ENCODE data around the gene ACTR10.
A peak's percentile ranks its signal among the peaks of the same experiment; 100 is the strongest.
"Not testable (repeated sequence)": the region's sequence is repeated elsewhere in the genome, so short reads cannot be mapped to it uniquely, and the experiment has no call there.

ACTR10 gene

DNA sequence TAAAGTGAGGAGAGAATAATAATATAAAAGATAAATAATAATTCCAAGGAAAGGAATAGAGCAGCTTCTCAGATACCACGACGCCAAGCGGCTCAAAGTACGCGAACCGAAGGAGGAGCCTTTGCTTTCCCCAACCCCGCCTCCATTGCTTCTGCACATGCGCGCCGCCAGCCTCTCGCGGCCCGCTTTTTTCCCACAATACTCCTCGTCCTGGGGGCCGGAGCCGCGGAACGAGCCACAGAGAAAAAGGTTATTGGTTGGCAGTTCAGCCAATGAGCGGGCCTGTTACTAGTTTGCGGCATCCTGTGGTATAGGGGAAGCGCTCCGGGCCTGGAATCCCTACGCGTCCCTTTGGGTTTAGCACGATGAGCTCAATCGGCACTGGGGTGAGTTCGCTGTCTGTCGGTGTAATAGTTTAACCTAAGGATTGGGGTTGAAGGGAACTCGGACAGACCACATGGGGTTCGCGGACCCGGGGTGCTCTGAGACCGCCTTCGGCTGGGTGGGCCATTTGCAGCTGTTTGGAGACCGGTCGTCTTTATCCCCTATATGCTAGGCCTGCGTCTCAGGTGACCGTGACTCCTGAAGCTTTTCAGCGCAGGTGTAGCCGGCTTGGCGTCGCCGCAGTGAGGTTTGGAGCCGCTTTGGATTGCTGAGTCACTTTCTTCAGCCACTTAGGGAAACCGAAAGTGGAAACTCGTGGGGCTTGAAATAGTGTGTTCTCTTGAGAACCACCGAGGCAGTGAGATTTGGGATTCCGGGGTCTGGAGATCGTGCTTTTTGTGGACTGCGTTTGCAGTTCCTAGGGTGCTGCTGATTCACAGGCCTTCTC, 44.8 kb downstream of the ACTR10 start, which contains the start of gene PSMA3:
Gene PSMA3 (plus strand): TSS at position 288 of the 832 bp plus-strand sequence. CDS start 78 bp downstream, at position 366.
- no peaks in the 10 kb centered on the region for H3K9me3 Mint-ChIP-seq
- H3K4me1 Mint-ChIP-seq, result peaks cover 51% of the 10 kb centered on the region
- H3K27me3 Mint-ChIP-seq, result peaks cover 3% of the 10 kb centered on the region
- peaks cover 20% of the 10 kb centered on the region for H3K36me3 Mint-ChIP-seq (ENCODE audit: low read depth)
- peak within 1 kb of the TSS; percentile 91 for H3K27ac Mint-ChIP-seq
- H3K4me3 Mint-ChIP-seq, result peak within 1 kb of the TSS; percentile 87
- ATAC-seq (peak; percentile 92), DNase-seq (peak; percentile 97)

GRCh38 chr14:58245562-58245961, 45.6 kb downstream of the ACTR10 start:
- Mint-ChIP-seq H3K4me3 (peak overlapping the region; percentile 87), H3K27me3 (peaks cover 2% of the 10 kb centered on the region), H3K4me1 (peaks cover 49% of the 10 kb centered on the region), H3K27ac (peak overlapping the region; percentile 91), H3K9me3 (no peaks in the 10 kb centered on the region), H3K36me3 (ENCODE audit: low read depth) (peaks cover 24% of the 10 kb centered on the region)
- DNase-seq, result no peak
- ATAC-seq, result no peak

GRCh38 chr14:58249611-58250010, 49.7 kb downstream of the ACTR10 start:
- no peaks in the 10 kb centered on the region for H3K9me3 Mint-ChIP-seq
- no peak for DNase-seq
- no peak for ATAC-seq
- peaks cover 49% of the 10 kb centered on the region for H3K36me3 Mint-ChIP-seq (ENCODE audit: low read depth)
- H3K27ac Mint-ChIP-seq, result no peak overlapping the region
- peaks cover under 1% of the 10 kb centered on the region for H3K27me3 Mint-ChIP-seq
- H3K4me1 Mint-ChIP-seq, result peaks cover 39% of the 10 kb centered on the region
- no peak overlapping the region for H3K4me3 Mint-ChIP-seq

DNA sequence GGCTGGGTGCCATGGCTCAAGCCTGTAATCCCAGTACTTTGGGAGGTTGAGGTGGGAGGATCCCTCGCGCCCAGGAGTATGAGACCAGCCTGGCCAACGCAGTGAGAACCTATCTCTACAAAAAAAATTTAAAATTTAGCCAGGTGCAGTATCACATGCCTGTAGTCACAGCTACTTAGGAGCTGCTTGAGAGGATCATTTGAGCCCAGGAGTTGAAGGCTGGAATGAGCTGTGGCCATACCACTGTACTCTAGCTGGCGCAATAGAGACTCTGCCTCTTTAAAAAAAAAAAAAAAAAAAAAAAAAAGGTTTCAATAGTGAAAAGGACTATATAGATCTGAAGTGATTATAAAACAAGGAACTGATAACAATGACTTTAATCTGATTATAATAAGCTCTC, 58.2 kb downstream of the ACTR10 start:
- ATAC-seq (no peak), DNase-seq (no peak)
- H3K27ac Mint-ChIP-seq, result peak overlapping the region; percentile 49
- peaks cover 44% of the 10 kb centered on the region for H3K36me3 Mint-ChIP-seq (ENCODE audit: low read depth)
- no peaks in the 10 kb centered on the region for H3K9me3 Mint-ChIP-seq
- no peaks in the 10 kb centered on the region for H3K27me3 Mint-ChIP-seq
- no peak overlapping the region for H3K4me3 Mint-ChIP-seq
- no peaks in the 10 kb centered on the region for H3K4me1 Mint-ChIP-seq

GRCh38 chr14:58262005-58262404, 62.1 kb downstream of the ACTR10 start:
- H3K27me3 Mint-ChIP-seq, DNase-seq, H3K9me3 Mint-ChIP-seq, ATAC-seq, H3K4me1 Mint-ChIP-seq, H3K27ac Mint-ChIP-seq, H3K4me3 Mint-ChIP-seq: not testable (repeated sequence)
- H3K36me3 Mint-ChIP-seq (ENCODE audit: low read depth), result peaks cover 59% of the 10 kb centered on the region

- DNase-seq (no peak), ATAC-seq (no peak)
- H3K27ac Mint-ChIP-seq, result no peak overlapping the region
- H3K4me1 Mint-ChIP-seq, result peaks cover 7% of the 10 kb centered on the region
- no peaks in the 10 kb centered on the region for H3K27me3 Mint-ChIP-seq
- no peak overlapping the region for H3K4me3 Mint-ChIP-seq
- H3K9me3 Mint-ChIP-seq, result no peaks in the 10 kb centered on the region
- H3K36me3 Mint-ChIP-seq (ENCODE audit: low read depth), result peaks cover 66% of the 10 kb centered on the region
Observed at GRCh38 chr14:58265401-58265800, 65.5 kb downstream of the ACTR10 start.

- no peak overlapping the region for H3K4me3 Mint-ChIP-seq
- H3K27ac Mint-ChIP-seq, result peak overlapping the region; percentile 30
- ATAC-seq, result peak; percentile 51
- DNase-seq, result no peak
- H3K36me3 Mint-ChIP-seq (ENCODE audit: low read depth), result peaks cover 81% of the 10 kb centered on the region
- no peaks in the 10 kb centered on the region for H3K27me3 Mint-ChIP-seq
- H3K9me3 Mint-ChIP-seq, result no peaks in the 10 kb centered on the region
- peaks cover 32% of the 10 kb centered on the region for H3K4me1 Mint-ChIP-seq
Observed at GRCh38 chr14:58270628-58271027, 70.7 kb downstream of the ACTR10 start.

DNA sequence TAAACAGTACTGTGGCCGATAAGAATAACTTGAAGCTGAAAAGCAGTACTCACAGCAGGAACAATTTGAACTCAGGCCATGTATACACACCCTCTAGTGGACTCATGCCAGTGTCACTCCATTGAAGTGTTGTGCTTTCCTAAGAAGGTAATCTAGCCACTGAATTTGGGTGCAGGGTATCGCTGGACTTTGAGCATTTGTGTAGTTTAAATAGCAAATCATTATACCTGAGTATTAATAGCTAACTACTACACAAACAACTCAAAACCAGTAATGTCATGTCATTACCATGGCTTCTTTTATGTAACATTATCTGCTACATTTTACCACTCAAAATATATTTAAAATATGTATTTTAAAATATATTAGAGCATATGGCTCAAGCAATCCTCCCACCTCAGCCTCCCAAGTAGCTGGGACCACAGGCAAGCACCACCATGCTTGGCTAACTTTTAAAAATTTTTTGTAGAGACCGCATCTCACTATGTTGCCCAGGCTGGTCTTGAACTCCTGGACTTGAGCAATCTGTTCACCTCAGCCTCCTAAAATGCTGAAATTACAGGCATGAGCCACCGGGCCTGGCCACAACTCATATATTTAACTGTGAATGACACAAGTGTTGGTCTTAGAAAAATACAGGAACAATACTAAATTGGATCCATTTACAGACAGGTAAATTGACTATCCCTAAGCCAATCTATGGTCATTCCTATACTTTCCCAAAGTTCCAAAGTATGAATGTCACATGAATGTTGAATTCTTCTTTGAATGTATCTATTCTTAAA, 72.8 kb downstream of the ACTR10 start:
- Mint-ChIP-seq H3K9me3 (no peaks in the 10 kb centered on the region), H3K27ac (no peak overlapping the region), H3K36me3 (ENCODE audit: low read depth) (peaks cover 73% of the 10 kb centered on the region), H3K4me1 (peaks cover 49% of the 10 kb centered on the region), H3K4me3 (no peak overlapping the region), H3K27me3 (no peaks in the 10 kb centered on the region)
- no peak for ATAC-seq
- no peak for DNase-seq

DNA sequence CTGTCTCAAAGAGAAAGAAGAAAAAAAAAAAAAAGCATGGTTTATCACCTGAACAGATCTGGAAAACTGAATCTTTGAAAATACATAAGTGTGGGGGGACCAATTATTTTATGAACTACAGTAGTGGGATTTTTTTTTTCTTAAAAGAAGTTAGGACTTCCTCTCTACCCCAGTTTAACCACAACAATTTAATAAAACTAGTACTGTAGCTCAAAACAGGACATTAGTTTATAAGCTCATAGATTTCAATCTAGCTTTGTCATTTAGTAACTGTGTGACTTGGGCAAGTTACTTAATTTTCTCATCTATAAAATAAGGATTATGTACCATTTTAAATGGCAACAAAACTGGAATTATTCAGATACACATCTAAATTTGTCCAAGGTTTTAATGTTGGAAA, 74.9 kb downstream of the ACTR10 start:
- Mint-ChIP-seq H3K27ac (peak overlapping the region; percentile 79), H3K9me3 (no peaks in the 10 kb centered on the region), H3K36me3 (ENCODE audit: low read depth) (peaks cover 66% of the 10 kb centered on the region), H3K4me3 (peak overlapping the region; percentile 38), H3K27me3 (no peaks in the 10 kb centered on the region), H3K4me1 (peaks cover 57% of the 10 kb centered on the region)
- ATAC-seq, result no peak
- no peak for DNase-seq

- Mint-ChIP-seq H3K27me3 (no peaks in the 10 kb centered on the region), H3K27ac (peak overlapping the region; percentile 79), H3K4me3 (peak overlapping the region; percentile 27), H3K9me3 (no peaks in the 10 kb centered on the region), H3K36me3 (ENCODE audit: low read depth) (peaks cover 66% of the 10 kb centered on the region), H3K4me1 (peaks cover 53% of the 10 kb centered on the region)
- no peak for ATAC-seq
- DNase-seq, result no peak
Observed at GRCh38 chr14:58275527-58276190, 75.7 kb downstream of the ACTR10 start.

GRCh38 chr14:58276208-58276607, 76.3 kb downstream of the ACTR10 start:
- H3K4me1 Mint-ChIP-seq, result peaks cover 59% of the 10 kb centered on the region
- H3K36me3 Mint-ChIP-seq (ENCODE audit: low read depth), result peaks cover 67% of the 10 kb centered on the region
- H3K27ac Mint-ChIP-seq, result peak overlapping the region; percentile 79
- peak overlapping the region; percentile 27 for H3K4me3 Mint-ChIP-seq
- no peaks in the 10 kb centered on the region for H3K9me3 Mint-ChIP-seq
- ATAC-seq, result peak; percentile 86
- H3K27me3 Mint-ChIP-seq, result no peaks in the 10 kb centered on the region
- no peak for DNase-seq

DNA sequence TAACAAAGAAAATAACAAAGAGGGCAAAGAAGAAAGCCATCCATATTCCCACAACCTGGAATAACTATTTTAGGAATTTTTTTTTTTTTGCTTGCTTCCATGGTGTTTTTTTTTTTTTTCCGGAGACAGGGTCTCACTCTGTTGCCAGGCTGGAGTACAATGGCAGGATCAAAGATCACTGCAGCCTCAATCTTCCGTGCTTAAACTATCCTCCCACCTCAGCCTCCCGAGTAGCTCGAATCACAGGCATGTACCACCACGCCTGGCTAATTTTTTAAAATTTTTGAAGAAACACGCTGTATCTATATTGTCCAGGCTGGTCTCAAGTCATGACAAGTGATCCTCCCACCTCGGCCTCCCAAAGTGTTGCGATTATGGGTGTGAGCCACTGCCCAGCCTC, 78.2 kb downstream of the ACTR10 start:
- no peak for DNase-seq
- H3K27me3 Mint-ChIP-seq, result no peaks in the 10 kb centered on the region
- no peak overlapping the region for H3K27ac Mint-ChIP-seq
- H3K36me3 Mint-ChIP-seq (ENCODE audit: low read depth), result peaks cover 67% of the 10 kb centered on the region
- H3K4me3 Mint-ChIP-seq, result no peak overlapping the region
- peaks cover 71% of the 10 kb centered on the region for H3K4me1 Mint-ChIP-seq
- no peak for ATAC-seq
- no peaks in the 10 kb centered on the region for H3K9me3 Mint-ChIP-seq

GRCh38 chr14:58280954-58281787, 81.2 kb downstream of the ACTR10 start:
- no peaks in the 10 kb centered on the region for H3K27me3 Mint-ChIP-seq
- H3K27ac Mint-ChIP-seq, result peak overlapping the region; percentile 89
- H3K36me3 Mint-ChIP-seq (ENCODE audit: low read depth), result peaks cover 67% of the 10 kb centered on the region
- peak overlapping the region; percentile 63 for H3K4me3 Mint-ChIP-seq
- no peaks in the 10 kb centered on the region for H3K9me3 Mint-ChIP-seq
- ATAC-seq (peak; percentile 69), DNase-seq (no peak)
- peaks cover 69% of the 10 kb centered on the region for H3K4me1 Mint-ChIP-seq

DNA sequence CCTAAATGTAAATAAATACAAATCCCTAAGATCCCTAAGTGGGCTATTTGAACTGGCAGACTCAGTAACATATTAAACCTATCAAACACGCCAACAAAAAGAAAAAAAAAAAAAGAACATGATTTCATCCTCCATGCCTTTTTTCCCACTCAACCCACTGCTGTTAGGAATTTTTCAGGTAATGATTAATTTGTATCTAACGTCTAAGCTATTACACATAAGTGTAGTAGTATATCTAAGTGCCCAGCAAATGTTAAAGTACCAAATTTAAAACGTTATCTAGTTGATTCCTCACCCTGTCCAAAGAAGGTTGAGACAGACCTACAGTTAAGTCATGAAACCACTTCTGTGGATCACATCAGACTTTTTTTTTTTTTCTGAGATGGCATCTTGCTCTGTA, 82.0 kb downstream of the ACTR10 start:
- Mint-ChIP-seq H3K27ac (peak overlapping the region; percentile 89), H3K4me1 (peaks cover 61% of the 10 kb centered on the region), H3K36me3 (ENCODE audit: low read depth) (peaks cover 67% of the 10 kb centered on the region)

More for the DNA sequence above, 82.0 kb downstream of the ACTR10 start:
- ATAC-seq (no peak), DNase-seq (no peak)
- Mint-ChIP-seq H3K27me3 (no peaks in the 10 kb centered on the region), H3K4me3 (peak overlapping the region; percentile 63), H3K9me3 (no peaks in the 10 kb centered on the region)

All from activated naive CD8-positive, alpha-beta T cell treated with anti-CD3 and anti-CD28 coated beads, Interleukin-2, amount 50 U/mL, for 24 hours (primary cell).